ENCODE data around the gene GBGT1.
"Not testable (repeated sequence)": the region's sequence is repeated elsewhere in the genome, so short reads cannot be mapped to it uniquely, and the experiment has no call there.

DNA sequence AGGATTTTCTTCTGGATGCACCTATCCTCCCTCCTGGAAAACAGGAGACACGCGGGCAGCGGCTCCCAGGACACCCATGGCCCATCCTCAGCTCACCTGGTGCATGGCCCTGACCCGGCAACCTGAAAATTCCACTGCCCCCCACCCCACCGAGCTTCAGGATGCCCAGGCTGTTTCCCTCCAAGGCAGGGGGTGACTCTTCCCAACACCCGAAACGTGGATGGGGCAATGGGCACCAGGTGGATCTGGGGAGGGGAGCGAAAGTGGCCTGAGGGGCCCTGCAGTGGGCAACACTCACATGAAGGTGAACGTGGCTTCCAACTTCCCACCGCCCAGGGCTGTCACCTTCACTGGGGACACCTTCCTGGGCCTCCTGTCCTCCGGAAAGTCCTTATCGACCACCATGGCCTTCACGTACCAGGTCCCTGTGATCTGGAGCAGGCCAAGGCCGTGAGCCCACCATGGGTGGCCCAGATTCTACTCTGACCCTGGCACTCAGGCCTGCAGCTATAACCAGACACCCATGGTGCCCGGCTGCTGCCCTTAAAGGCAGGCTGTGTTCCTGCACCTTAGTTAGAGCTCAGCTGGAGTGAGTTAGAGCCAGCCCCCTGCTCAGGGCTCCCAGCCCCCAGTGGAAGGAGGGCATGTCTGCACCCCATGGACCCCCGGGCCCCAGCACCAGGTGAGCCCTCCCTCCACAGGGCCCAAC lies 44.6 kb upstream of the GBGT1 start:
- not testable (repeated sequence) for TF ChIP-seq POLR2AphosphoS5, POLR2A, SPI1, TAF1, POU2F2 (IDR thresholded peaks at IDR 0.05; ENCODE audit: low read depth, low read length)

Data from GM12891 (cell line).